A673 (cell line): ENCODE results near the gene FKBP2. TPM values are rescaled to one million over a fixed set of nuclear protein-coding genes. Genes with fewer than 3 reads are reported as not detected.

ENCODE experiments used
- BruUV-seq: library from RNA; stranded (reverse); fragments of 400-500 nt; replicated peaks from 2 replicates; lab custom pipeline; 2021; lab: Mats Ljungman, UMichigan
- CTCF ChIA-PET: fragments of 300-600 bp; sonication (Branson Sonifier 250); formaldehyde crosslinking; loops from one replicate; lab custom pipeline; 2022; ENCODE audit warnings: antibody characterized with exemption; lab: Charles Lee
- POLR2A ChIA-PET: fragments of 300-600 bp; sonication (Branson Sonifier 250); formaldehyde crosslinking; loops from one replicate; lab custom pipeline; 2022; ENCODE audit warnings: antibody characterized with exemption; ENCODE audit not compliant: low non-redundant PET; lab: Charles Lee
- DNase-seq: peaks from one replicate; pipeline ENCODE4 v3.0.0-alpha.2; 2015; ENCODE audit warnings: low spot score
- H3K27ac ChIP-seq: fragments of 200-600 bp; sonication (generic); 2 replicates; pipeline ENCODE4 v1.5.1; 2016; ENCODE audit warnings: mixed run types, low read depth, mild to moderate bottlenecking, mixed read lengths, antibody characterized with exemption, low read length; ENCODE audit not compliant: poor library complexity, severe bottlenecking
- H3K27me3 ChIP-seq: fragments of 200-600 bp; sonication (generic); replicated peaks from 2 replicates; pipeline ENCODE4 v1.6.1; 2017; ENCODE audit warnings: mixed run types, low read depth, mild to moderate bottlenecking, mixed read lengths, antibody characterized with exemption, low read length; ENCODE audit not compliant: insufficient read depth, poor library complexity
- H3K36me3 ChIP-seq: fragments of 200-600 bp; sonication (generic); 2 replicates; pipeline ENCODE4 v1.6.1; 2016; ENCODE audit warnings: mixed run types, mild to moderate bottlenecking, mixed read lengths, antibody characterized with exemption, low read length; ENCODE audit not compliant: insufficient read depth, poor library complexity, severe bottlenecking
- H3K4me1 ChIP-seq: fragments of 200-600 bp; sonication (generic); 2 replicates; pipeline ENCODE4 v1.6.1; 2017; ENCODE audit warnings: mixed run types, mild to moderate bottlenecking, mixed read lengths, antibody characterized with exemption, low read length; ENCODE audit not compliant: insufficient read depth, poor library complexity, severe bottlenecking
- H3K4me3 ChIP-seq: fragments of 200-600 bp; sonication (generic); 2 replicates; pipeline ENCODE4 v1.5.1; 2016; ENCODE audit warnings: low read depth, mixed run types, mild to moderate bottlenecking, mixed read lengths, low read length; ENCODE audit not compliant: poor library complexity, severe bottlenecking
- H3K9me3 ChIP-seq: fragments of 200-600 bp; sonication (generic); 2 replicates; pipeline ENCODE4 v1.6.1; 2016; ENCODE audit warnings: mixed run types, low read depth, mild to moderate bottlenecking, mixed read lengths, antibody characterized with exemption, low read length; ENCODE audit not compliant: poor library complexity, severe bottlenecking
- EZH2 ChIP-seq: fragments of 200-600 bp; sonication (generic); IDR thresholded peaks from 2 replicates; pipeline ENCODE4 v1.6.1; 2017; ENCODE audit warnings: borderline replicate concordance, low read depth, mild to moderate bottlenecking, mixed read lengths, antibody characterized with exemption, low read length; ENCODE audit not compliant: poor library complexity, severe bottlenecking
- intact Hi-C: fragments of 100-400 bp; cut with micrococcal nuclease; formaldehyde crosslinking; loops from one replicate; pipeline ENCODE4 v1.10.0; 2022; ENCODE audit not compliant: unreplicated experiment
- total RNA-seq: library from RNA; stranded (reverse); gene quantifications from 2 replicates; pipeline ENCODE4 v1.2.3, GENCODE V29; 2021
- TF ChIP-seq, protein P1 (sequence below): fragments of 300-800, 200-600 bp; sonication (generic); conservative IDR thresholded peaks from 2 replicates; pipeline ENCODE4 v1.5.1; 2017; ENCODE audit warnings: low read depth, mild to moderate bottlenecking, antibody characterized with exemption, low read length, moderate library complexity, mixed read lengths

FKBP2 gene
- total RNA-seq, 1 experiment from 2014 or later, result 57.5 TPM

DNA sequence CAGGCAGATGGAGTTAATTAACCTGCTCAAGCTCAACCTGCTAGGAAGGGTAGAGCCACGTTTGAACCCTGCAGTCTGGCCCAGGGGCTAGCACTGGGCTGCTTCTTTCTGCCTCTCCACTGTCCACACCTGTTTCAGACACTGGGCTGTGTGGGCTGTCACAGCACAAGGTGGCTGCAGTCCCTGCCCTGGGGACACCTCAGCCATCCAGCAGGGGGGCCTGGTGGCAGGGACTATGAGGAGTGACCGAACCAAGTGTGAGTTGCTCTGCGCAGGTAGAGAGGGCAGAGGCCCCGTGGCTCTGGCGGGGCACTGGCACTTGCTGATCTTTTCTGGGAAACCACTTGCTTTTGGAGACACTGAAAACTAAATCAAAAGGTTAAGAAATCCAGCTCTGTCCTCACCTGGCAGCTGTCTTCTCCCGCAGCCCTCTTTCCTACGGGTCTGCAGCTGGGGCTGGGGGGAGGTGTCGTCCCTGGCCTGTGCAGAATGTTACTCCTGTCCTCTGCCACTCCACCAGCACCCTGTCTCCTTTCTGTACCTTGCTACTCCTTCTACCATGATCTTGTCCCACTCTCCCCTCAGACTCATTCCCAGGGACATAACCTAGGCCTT lies 37.8 kb downstream of the FKBP2 start:
- no peak overlapping the region for H3K4me3 ChIP-seq
- peaks cover 16% of the 10 kb centered on the region for H3K36me3 ChIP-seq
- ChIA-PET CTCF (interaction anchor here (0.7 kb wide), 2 partner anchors 77 to 1501 kb away, joined by 3 to 12 read pairs; no protein-coding TSS in a partner anchor), POLR2A (no interaction called here)
- no peaks in the 10 kb centered on the region for H3K4me1 ChIP-seq
- H3K27me3 ChIP-seq, result no peaks in the 10 kb centered on the region
- H3K9me3 ChIP-seq, result no peaks in the 10 kb centered on the region
- intact Hi-C loops, result no loop called here
- no peak overlapping the region for H3K27ac ChIP-seq
- TF ChIP-seq, protein P1, sequence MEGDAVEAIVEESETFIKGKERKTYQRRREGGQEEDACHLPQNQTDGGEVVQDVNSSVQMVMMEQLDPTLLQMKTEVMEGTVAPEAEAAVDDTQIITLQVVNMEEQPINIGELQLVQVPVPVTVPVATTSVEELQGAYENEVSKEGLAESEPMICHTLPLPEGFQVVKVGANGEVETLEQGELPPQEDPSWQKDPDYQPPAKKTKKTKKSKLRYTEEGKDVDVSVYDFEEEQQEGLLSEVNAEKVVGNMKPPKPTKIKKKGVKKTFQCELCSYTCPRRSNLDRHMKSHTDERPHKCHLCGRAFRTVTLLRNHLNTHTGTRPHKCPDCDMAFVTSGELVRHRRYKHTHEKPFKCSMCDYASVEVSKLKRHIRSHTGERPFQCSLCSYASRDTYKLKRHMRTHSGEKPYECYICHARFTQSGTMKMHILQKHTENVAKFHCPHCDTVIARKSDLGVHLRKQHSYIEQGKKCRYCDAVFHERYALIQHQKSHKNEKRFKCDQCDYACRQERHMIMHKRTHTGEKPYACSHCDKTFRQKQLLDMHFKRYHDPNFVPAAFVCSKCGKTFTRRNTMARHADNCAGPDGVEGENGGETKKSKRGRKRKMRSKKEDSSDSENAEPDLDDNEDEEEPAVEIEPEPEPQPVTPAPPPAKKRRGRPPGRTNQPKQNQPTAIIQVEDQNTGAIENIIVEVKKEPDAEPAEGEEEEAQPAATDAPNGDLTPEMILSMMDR, result no peak
- TF ChIP-seq EZH2, result no peak
- no peak for DNase-seq
- no TSS peak for BruUV-seq

DNA sequence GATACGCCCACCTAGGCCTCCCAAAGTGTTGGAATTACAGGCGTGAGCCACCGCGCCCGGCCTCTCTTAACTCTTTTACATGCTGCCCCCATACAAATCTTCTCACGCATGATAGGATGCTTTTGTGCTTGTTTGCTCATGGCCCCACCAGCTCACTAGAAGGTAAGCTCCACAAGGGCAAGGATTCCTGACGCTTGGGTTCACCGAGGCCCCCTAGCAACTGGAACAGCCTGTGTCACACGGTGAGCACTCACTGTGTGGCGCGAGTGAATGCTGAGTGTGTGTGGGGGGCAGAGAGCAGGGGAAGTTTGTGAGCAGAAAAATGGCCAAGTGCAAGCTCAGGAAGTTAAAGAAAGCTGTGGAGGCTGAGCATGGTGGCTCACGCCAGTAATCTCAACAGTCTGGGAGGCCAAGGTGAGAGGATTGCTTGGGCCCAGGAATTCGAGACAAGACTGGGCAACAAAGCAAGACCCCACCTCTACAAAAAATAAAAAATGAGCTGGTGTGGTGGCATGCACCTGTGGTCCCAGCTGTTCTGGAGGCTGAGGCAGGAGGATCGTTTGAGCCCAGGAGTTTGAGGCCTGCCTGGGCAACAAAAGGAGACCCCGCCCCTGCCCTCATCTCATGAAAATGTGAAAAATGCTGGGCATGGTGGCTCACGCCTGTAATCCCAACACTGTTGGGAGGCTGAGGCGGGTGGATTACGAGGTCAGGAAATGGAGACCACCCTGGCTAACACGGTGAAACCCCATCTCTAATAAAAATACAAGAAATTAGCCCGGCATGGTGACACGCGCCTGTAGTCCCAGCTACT lies 41.3 kb downstream of the FKBP2 start:
- POLR2A ChIA-PET, result no interaction called here

DNA sequence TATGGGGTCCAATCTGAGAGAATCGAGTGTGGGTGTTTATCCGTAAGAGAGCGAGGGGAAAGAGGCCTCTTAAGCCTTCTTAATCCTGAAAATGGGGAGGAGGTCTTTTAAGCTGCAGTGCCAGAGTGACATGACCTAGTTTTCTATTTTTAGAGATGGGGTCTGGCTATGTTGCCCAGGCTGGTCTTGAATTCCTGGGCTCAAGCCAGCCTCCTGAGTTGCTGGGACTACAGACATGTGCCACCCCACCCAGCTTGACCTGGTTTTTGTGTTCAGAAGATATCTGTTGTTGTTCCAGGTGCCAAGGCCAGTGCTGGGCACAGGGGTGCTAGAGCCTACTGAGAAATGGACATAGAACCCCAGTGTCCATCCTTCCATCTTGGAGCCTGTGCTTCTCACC lies 42.2 kb downstream of the FKBP2 start:
- DNase-seq, result no peak
- Histone ChIP-seq H3K4me1 (peaks cover 13% of the 10 kb centered on the region), H3K27me3 (no peaks in the 10 kb centered on the region), H3K36me3 (peaks cover 12% of the 10 kb centered on the region), H3K9me3 (no peaks in the 10 kb centered on the region), H3K27ac (no peak overlapping the region), H3K4me3 (no peak overlapping the region)
- TF ChIP-seq EZH2, result no peak
- TF ChIP-seq, protein P1, result no peak
- intact Hi-C loops, result no loop called here
- ChIA-PET CTCF (interaction anchor here (1.2 kb wide), 1 partner anchor 18 kb away, joined by 3 read pairs; no protein-coding TSS in a partner anchor), POLR2A (no interaction called here)
- BruUV-seq, result no TSS peak

More for the DNA sequence above, 41.3 kb downstream of the FKBP2 start:
- CTCF ChIA-PET, result interaction anchor here (1.2 kb wide), 1 partner anchor 19 kb away, joined by 3 read pairs; no protein-coding TSS in a partner anchor
- TF ChIP-seq EZH2, result no peak
- TF ChIP-seq, protein P1, result no peak
- no TSS peak for BruUV-seq
- H3K27me3 ChIP-seq, result no peaks in the 10 kb centered on the region
- no peaks in the 10 kb centered on the region for H3K9me3 ChIP-seq
- peaks cover 13% of the 10 kb centered on the region for H3K4me1 ChIP-seq
- H3K36me3 ChIP-seq, result peaks cover 16% of the 10 kb centered on the region
- intact Hi-C loops, result no loop called here
- no peak overlapping the region for H3K4me3 ChIP-seq
- H3K27ac ChIP-seq, result no peak overlapping the region
- no peak for DNase-seq
